Measurements from ENCODE around the gene FBXL16.
"Not testable (repeated sequence)": the region's sequence is repeated elsewhere in the genome, so short reads cannot be mapped to it uniquely, and the experiment has no call there.

The FBXL16 gene

DNA sequence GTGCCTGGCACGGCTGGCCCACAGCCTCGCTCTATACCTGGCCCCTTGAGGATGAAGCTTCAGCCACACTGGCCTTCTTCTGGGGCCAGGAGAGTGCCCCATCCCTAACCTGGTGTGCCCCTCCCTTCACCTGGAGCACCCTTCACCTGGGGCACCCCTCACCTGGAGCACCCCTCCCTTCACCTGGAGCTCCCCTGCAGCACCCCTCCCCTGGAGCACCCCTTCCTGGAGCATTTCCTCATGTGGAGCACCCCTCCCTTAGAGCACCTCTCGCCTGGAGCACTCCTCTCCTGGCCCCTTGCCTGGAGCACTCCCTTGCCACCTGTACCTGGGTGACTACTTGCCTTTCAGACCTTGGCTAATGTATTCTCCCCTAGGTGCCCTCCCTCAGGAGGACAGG is 2.4 kb upstream of the FBXL16 start:
- no peak for DNase-seq

- DNase-seq = no peak
These were observed 1.5 kb upstream of the FBXL16 start for GRCh38 chr16:707062-707538.

- no peak for DNase-seq
These were observed 824 bp upstream of the FBXL16 start for GRCh38 chr16:706189-707061.

DNA sequence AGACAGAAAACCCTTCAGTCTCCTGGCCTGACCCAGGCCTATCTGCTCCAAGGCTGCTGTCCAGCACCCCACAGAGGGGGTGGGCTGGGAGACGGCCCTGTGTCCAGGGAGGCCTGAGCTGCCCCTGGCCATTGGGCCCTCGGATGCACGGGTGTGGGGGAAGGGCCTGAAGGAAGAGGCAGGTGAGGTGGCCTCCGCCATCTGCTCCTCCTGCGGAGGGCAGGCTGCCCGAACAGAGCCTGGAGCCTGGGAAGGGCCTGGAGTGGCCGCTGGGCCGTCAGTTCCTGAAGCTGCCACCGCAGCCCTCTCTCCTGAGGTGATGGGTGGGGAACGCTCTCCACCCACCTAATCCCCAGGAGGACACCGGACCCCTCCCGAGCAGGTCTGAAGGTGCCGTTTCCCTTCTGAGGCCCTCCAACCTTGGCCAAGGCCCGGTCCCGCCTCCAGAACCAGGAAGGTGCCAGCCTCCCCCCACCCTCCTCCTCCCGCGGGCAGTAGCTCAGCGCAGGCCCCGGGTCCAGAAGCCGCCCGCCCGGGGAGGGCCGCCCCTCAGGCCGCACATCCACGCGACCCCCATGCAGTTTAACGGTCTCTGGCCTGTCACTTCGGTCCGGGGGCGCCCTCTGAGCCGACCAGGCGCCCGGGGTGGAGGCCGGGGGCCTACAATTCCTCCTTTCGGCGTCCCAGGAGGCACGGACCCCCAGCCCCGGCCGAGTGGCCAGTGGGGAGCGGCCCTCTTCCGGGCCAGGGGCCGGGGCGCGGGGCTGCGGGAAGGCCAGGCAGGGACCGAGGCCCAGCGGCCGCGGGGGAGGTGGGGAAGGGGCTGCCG is 835 bp downstream of the FBXL16 start:
- DNase-seq = no peak

GRCh38 chr16:704047-704446 is 1.6 kb downstream of the FBXL16 start:
- no peak for DNase-seq

DNA sequence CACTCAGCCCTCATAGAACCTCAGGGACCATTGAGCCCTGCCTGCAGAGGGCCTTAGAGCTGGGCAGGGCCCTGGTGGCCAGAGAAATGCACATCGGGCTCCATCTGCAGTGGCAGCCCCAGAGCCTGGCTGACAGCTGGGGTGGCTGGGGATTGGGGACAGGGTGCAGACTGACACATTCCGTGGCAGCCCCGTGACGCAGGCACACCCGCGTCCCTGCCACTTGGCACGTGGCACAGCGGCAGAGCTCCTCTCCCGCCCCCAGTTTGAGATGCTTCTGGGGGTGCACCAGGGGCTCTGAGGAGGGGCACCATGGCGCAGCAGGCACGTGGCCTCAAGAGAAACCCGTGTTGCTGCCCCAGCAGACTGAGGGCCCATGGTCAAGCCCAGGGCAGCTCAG is 2.2 kb downstream of the FBXL16 start:
- DNase-seq = no peak

GRCh38 chr16:702341-702740 is 3.3 kb downstream of the FBXL16 start:
- no peak for DNase-seq

GRCh38 chr16:700684-701584 is 4.7 kb downstream of the FBXL16 start:
- no peak for DNase-seq

DNA sequence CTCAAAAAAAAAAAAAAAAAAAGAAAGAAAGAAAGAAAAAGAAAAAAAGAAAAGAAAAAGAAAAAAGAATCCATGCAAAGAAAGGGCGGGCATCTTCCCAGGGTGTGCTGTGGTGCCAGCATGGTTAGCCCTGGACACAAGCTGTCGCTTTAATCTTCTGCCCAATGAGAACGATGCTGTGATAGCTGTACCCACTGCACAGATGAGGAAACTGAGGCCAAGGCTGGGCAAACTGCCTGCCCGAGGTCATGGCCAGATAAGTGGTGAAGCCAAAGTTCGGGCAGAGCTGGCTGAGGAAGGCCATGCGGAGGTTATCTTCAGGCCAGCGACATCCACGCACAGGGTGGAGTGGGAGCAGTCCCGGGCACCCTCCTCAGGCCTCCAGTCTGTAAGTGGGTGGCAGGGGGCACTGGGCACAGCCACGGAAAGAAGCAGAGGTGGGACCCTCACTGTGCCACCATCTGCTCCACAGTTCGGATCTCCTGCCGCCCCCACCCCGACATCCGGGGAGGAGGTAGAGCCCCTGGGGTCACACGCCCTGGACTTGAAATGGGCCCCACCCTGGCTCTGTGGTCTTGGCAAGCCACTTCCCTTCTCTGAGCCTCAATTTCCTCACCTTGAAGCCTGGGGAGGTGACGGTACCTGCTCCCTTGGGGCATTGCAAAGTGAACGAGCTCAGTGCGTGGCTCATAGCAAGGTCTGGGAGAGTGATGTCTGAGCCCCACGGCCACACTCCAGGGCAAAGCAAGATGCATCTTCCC is 6.5 kb downstream of the FBXL16 start:
- DNase-seq = no peak

- DNase-seq = peak; percentile 71
These were observed 10.1 kb downstream of the FBXL16 start for GRCh38 chr16:695355-696089.

DNA sequence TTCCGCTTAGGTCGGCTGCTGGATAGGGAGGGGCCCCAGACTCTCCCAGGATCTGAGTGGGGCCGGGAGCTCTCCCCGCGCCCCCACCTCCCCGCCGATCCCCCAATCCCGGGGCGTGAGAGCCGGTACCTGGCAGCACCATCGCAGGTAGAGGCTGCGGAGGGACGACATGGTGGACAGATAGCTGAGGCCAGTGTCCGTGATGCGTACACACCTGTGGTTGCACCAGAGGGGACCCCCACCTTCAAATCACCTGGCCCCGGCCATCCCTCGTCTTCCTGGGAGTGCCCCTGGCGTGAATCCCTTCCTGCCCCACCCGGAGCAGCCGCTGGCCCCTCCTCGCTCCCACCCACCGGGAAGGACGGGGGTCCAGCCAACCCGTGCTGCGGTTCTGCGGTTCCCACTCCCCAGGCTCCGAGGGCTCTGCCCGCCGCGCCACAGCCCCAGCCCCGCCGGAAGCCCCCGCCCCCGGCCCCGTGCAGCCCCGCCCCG is 10.7 kb downstream of the FBXL16 start:
- no peak for DNase-seq

DNA sequence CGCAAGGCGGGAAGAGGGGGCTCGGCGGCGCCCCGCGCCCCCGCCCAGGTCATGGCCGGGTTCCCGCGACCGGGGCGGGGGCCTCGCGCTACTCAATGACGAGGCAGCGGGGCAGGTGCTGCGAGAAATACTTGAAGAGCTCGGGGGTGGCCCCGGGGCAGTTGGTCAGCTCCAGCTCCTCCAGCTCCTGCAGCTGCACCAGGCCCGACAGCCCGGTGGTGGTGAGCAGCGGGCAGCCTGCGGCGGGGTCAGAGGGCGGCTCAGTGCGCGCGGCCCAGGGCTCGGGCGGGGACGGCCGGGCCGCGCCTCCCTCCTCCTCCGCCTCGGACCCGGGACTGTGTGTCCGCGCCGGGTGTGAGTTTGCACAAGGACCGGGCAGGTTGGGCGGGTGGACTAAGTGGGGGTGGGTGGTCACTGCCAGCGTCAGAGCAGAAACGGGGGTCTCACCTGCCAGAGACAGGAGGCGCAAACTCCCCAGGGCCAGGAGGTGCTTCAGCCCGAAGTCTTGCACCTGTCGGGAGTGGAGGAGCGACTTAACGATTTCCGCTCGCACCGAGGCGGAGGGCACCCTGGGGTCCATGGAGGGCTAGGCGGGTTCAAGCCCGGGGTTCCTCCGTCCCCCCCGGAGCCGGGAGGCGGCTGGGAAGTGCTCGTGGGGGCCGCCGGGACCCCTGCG is 11.3 kb downstream of the FBXL16 start:
- no peak for DNase-seq

DNA sequence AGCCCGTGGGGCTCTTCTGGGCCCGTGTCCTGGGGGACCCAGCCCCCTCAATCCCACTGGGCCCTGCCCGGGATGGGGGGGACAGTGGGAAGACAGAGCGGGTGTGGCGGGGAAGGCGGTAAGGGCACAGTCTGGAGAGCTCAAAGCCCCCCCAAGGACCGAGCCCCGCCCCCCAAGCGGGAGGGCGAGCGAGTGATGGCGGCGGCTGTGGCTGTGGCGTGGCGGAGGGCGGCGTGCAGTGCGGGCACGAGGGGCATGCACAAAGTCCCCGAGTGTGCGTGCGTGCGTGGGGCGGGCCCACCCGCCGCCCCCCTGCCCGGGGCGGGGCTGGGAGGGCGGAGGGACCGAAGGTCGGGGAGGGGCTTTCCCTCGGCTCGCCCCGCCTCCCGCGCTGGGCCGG is 11.8 kb downstream of the FBXL16 start:
- DNase-seq = no peak

- no peak for DNase-seq
These were observed 12.2 kb downstream of the FBXL16 start for GRCh38 chr16:693364-693763.

GRCh38 chr16:692356-693108 is 13.1 kb downstream of the FBXL16 start:
- DNase-seq = no peak

DNA sequence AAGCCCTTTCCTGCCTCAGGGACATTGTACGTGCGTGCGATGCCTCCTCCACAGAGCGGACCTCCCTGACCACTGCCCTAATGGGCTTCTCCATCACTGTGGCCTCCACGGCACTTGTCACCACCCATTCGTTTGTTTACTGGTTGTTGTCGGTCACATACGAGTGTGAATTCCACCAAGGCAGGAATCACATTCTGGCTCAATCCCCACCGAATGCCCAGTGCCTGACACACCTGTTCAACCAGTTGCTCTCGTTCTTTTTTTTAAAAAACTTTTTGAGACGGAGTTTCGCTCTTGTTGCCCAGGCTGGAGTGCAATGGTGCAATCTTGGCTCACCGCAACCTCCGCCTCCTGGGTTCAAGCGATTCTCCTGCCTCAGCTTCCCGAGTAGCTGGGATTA is 14.4 kb downstream of the FBXL16 start:
- not testable (repeated sequence) for DNase-seq

GRCh38 chr16:689175-689897 is 16.3 kb downstream of the FBXL16 start:
- no peak for DNase-seq

- no peak for DNase-seq
These were observed 18.1 kb downstream of the FBXL16 start for GRCh38 chr16:687499-687898.

Data from NCI-H2081 treated with DMSO at 0.1 percent for 48 hours (cell line).